SK-N-SH treated with all-trans-retinoic acid at 6 μM for 48 hours (cell line): ENCODE results near the gene RAD51B.

Experiments used
- ATAC-seq: fragments of 200-7000 bp; cut with Tn5 transposase; 3 replicates; pipeline ENCODE4 v1.9.1; 2020; ENCODE audit warnings: mild to moderate bottlenecking, moderate library complexity
- ARNTL ChIP-seq: fragments of 450-650 bp; formaldehyde crosslinking; IDR thresholded peaks from 2 replicates; pipeline ENCODE4 v1.5.0; 2020; ENCODE audit warnings: low read depth, mild to moderate bottlenecking, moderate library complexity, borderline replicate concordance
- BACH2 ChIP-seq: fragments of 250-450 bp; sonication (Bioruptor Pico); IDR thresholded peaks from 2 replicates; pipeline ENCODE4 v1.9.0; 2021; ENCODE audit warnings: mild to moderate bottlenecking, borderline replicate concordance
- CREB5 ChIP-seq: fragments of 250-450 bp; sonication (Bioruptor Pico); IDR thresholded peaks from 2 replicates; pipeline ENCODE4 v1.5.1; 2020; ENCODE audit warnings: low read depth, mild to moderate bottlenecking, moderate library complexity
- CSRNP3 ChIP-seq: fragments of 250-450 bp; sonication (Bioruptor Pico); IDR thresholded peaks from 2 replicates; pipeline ENCODE4 v1.5.1; 2021; ENCODE audit warnings: mild to moderate bottlenecking, moderate library complexity
- GLIS3 ChIP-seq: fragments of 250-450 bp; sonication (Bioruptor Pico); IDR thresholded peaks from 2 replicates; pipeline ENCODE4 v1.5.0; 2020; ENCODE audit warnings: mild to moderate bottlenecking, moderate library complexity
- ISL1 ChIP-seq: fragments of 250-450 bp; sonication (Bioruptor Pico); IDR thresholded peaks from 2 replicates; pipeline ENCODE4 v2.1.2; 2022; ENCODE audit warnings: mild to moderate bottlenecking, moderate library complexity
- OSR1 ChIP-seq: fragments of 250-450 bp; sonication (Bioruptor Pico); IDR thresholded peaks from 2 replicates; pipeline ENCODE4 v1.8.0; 2022; ENCODE audit warnings: moderate library complexity, mild to moderate bottlenecking, inconsistent platforms
- PATZ1 ChIP-seq: fragments of 250-450 bp; sonication (Bioruptor Pico); IDR thresholded peaks from 2 replicates; pipeline ENCODE4 v1.8.0; 2020; ENCODE audit warnings: mild to moderate bottlenecking, moderate library complexity, borderline replicate concordance
- POU6F1 ChIP-seq: fragments of 250-450 bp; sonication (Bioruptor Pico); IDR thresholded peaks from 2 replicates; pipeline ENCODE4 v1.8.0; 2021; ENCODE audit warnings: low read depth, mild to moderate bottlenecking, moderate library complexity, borderline replicate concordance
- PPARA ChIP-seq: fragments of 250-450 bp; sonication (Bioruptor Pico); IDR thresholded peaks from 2 replicates; pipeline ENCODE4 v1.5.0; 2020; ENCODE audit warnings: mild to moderate bottlenecking, borderline replicate concordance
- SNAI2 ChIP-seq: fragments of 250-450 bp; sonication (Bioruptor Pico); IDR thresholded peaks from 2 replicates; pipeline ENCODE4 v1.5.0; 2020; ENCODE audit warnings: mild to moderate bottlenecking, moderate library complexity
- TCF4 ChIP-seq: fragments of 250-450 bp; sonication (Bioruptor Pico); IDR thresholded peaks from 2 replicates; pipeline ENCODE4 v1.8.0; 2021; ENCODE audit warnings: mild to moderate bottlenecking, moderate library complexity, borderline replicate concordance
- TOX ChIP-seq: fragments of 250-450 bp; sonication (Bioruptor Pico); IDR thresholded peaks from 2 replicates; pipeline ENCODE4 v1.8.0; 2021; ENCODE audit warnings: mild to moderate bottlenecking, moderate library complexity, borderline replicate concordance
- TSHZ2 ChIP-seq: fragments of 250-450 bp; sonication (Bioruptor Pico); IDR thresholded peaks from 2 replicates; pipeline ENCODE4 v1.5.0; 2020; ENCODE audit warnings: mild to moderate bottlenecking, moderate library complexity
- ZC3H10 ChIP-seq: fragments of 250-450 bp; sonication (Bioruptor Pico); IDR thresholded peaks from 2 replicates; pipeline ENCODE4 v1.5.1; 2021; ENCODE audit warnings: mild to moderate bottlenecking, moderate library complexity
- ZFP3 ChIP-seq: fragments of 250-450 bp; sonication (Bioruptor Pico); IDR thresholded peaks from 2 replicates; pipeline ENCODE4 v1.5.0; 2020; ENCODE audit warnings: mild to moderate bottlenecking, moderate library complexity
- ZFP30 ChIP-seq: fragments of 450-650 bp; formaldehyde crosslinking; IDR thresholded peaks from 2 replicates; pipeline ENCODE4 v1.5.0; 2022; ENCODE audit warnings: mild to moderate bottlenecking, moderate library complexity
- ZNF70 ChIP-seq: fragments of 450-650 bp; formaldehyde crosslinking; IDR thresholded peaks from 2 replicates; pipeline ENCODE4 v1.5.0; 2020; ENCODE audit warnings: mild to moderate bottlenecking, moderate library complexity
- ZNF8 ChIP-seq: fragments of 450-650 bp; formaldehyde crosslinking; IDR thresholded peaks from 2 replicates; pipeline ENCODE4 v1.5.0; 2020; ENCODE audit warnings: mild to moderate bottlenecking, moderate library complexity

RAD51B gene

GRCh38 chr14:68020493-68020892 is 200.9 kb downstream of the RAD51B start:
- ATAC-seq: no peak
- TF ChIP-seq ZNF70 (CRISPR knock-in tag) (no peak), TSHZ2 (CRISPR knock-in tag) (no peak), ZC3H10 (CRISPR knock-in tag) (no peak), CSRNP3 (CRISPR knock-in tag) (no peak), BACH2 (CRISPR knock-in tag) (no peak), TOX (CRISPR knock-in tag) (no peak), ZNF8 (CRISPR knock-in tag) (no peak), SNAI2 (CRISPR knock-in tag) (no peak), TCF4 (CRISPR knock-in tag) (no peak), ISL1 (CRISPR knock-in tag) (no peak), PATZ1 (no peak), ZFP30 (CRISPR knock-in tag) (no peak), OSR1 (no peak), POU6F1 (CRISPR knock-in tag) (no peak), GLIS3 (CRISPR knock-in tag) (no peak), ZFP3 (CRISPR knock-in tag) (no peak), CREB5 (CRISPR knock-in tag) (no peak), ARNTL (CRISPR knock-in tag) (no peak)

- ATAC-seq: no peak
- no peak for TF ChIP-seq TSHZ2 (CRISPR knock-in tag)
- TF ChIP-seq ZC3H10 (CRISPR knock-in tag): no peak
- TF ChIP-seq GLIS3 (CRISPR knock-in tag): no peak
- no peak for TF ChIP-seq CSRNP3 (CRISPR knock-in tag)
- no peak for TF ChIP-seq ARNTL (CRISPR knock-in tag)
- TF ChIP-seq SNAI2 (CRISPR knock-in tag): no peak
- TF ChIP-seq PPARA: no peak
- no peak for TF ChIP-seq BACH2 (CRISPR knock-in tag)
These were observed 201.6 kb downstream of the RAD51B start for GRCh38 chr14:68020999-68021663.
